ENCODE results near the gene SPPL3.

SPPL3 gene

GRCh38 chr12:120873226-120873625 is 30.9 kb downstream of the SPPL3 start:
- H3K9me3 ChIP-seq (ENCODE audit: control insufficient read depth, insufficient read depth, low read depth, low read length), result no peaks in the 10 kb centered on the region
- H3K36me3 ChIP-seq (ENCODE audit: control insufficient read depth in 2 of 2, insufficient read depth in 1 of 2, low read length in 2 of 2), result no peaks in the 10 kb centered on the region; a peak in 1 of 3 replicates
- POLR2A ChIA-PET, result no interaction called here
- H3K27ac ChIP-seq (ENCODE audit: extremely low read depth, low read depth, low read length), result no peak overlapping the region
- no peak overlapping the region for H3K4me3 ChIP-seq (ENCODE audit: low read depth, low read length)
- CTCF ChIA-PET, result interaction anchor here (0.8 kb wide), 1 partner anchor 75 kb away, joined by 3 read pairs; no protein-coding TSS in a partner anchor
- H3K4me1 ChIP-seq (ENCODE audit: control insufficient read depth, insufficient read depth, low read length), result no peaks in the 10 kb centered on the region
- TF ChIP-seq SCRT2 (tag by site-specific recombination; IDR thresholded peaks at IDR 0.05), result peak; percentile 44; the same call in 1 of the 2 replicates
- no peak for TF ChIP-seq ZBTB8A (tag by site-specific recombination; IDR thresholded peaks at IDR 0.05)
- TF ChIP-seq, protein P1, sequence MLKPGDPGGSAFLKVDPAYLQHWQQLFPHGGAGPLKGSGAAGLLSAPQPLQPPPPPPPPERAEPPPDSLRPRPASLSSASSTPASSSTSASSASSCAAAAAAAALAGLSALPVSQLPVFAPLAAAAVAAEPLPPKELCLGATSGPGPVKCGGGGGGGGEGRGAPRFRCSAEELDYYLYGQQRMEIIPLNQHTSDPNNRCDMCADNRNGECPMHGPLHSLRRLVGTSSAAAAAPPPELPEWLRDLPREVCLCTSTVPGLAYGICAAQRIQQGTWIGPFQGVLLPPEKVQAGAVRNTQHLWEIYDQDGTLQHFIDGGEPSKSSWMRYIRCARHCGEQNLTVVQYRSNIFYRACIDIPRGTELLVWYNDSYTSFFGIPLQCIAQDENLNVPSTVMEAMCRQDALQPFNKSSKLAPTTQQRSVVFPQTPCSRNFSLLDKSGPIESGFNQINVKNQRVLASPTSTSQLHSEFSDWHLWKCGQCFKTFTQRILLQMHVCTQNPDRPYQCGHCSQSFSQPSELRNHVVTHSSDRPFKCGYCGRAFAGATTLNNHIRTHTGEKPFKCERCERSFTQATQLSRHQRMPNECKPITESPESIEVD (tag by site-specific recombination; IDR thresholded peaks at IDR 0.05), result peak; percentile 19; the same call in 1 of the 2 replicates
- TF ChIP-seq KLF16 (tag by site-specific recombination; IDR thresholded peaks at IDR 0.05), result no peak

DNA sequence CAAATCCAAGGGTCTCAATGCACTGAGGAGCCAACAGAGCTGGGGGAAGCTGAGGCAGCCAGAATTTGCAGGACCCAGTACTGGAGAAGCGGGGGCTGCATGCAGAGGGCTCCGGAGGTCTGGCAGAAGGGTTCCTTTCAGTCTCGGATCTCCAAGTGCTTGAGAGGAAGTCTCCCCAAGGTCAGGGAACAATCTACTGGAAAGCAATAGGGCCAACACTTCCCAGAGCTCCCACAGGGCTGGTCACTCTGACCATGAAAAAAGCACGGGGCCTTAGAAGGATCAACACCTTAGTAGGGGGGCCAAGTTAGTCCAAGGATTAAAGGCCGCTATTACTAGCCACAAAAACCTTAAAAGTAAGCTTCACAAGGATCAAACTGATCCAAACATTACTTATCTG is 31.7 kb downstream of the SPPL3 start:
- Histone ChIP-seq H3K4me1 (ENCODE audit: control insufficient read depth, insufficient read depth, low read length) (no peaks in the 10 kb centered on the region), H3K36me3 (ENCODE audit: control insufficient read depth in 2 of 2, insufficient read depth in 1 of 2, low read length in 2 of 2) (peaks cover 0 to 7% of the 10 kb centered on the region in 2 experiments; a peak in 1 of 3 replicates), H3K4me3 (ENCODE audit: low read depth, low read length) (no peak overlapping the region), H3K27ac (ENCODE audit: extremely low read depth, low read depth, low read length) (no peak overlapping the region), H3K9me3 (ENCODE audit: control insufficient read depth, insufficient read depth, low read depth, low read length) (no peaks in the 10 kb centered on the region)
- TF ChIP-seq GFI1B (tag by site-specific recombination; IDR thresholded peaks at IDR 0.05) (no peak), ZNF391 (tag by site-specific recombination; IDR thresholded peaks at IDR 0.05; ENCODE audit: borderline replicate concordance, low read depth) (no peak), ZNF621 (tag by site-specific recombination; IDR thresholded peaks at IDR 0.05) (no peak), ZNF221 (tag by site-specific recombination; IDR thresholded peaks at IDR 0.05; ENCODE audit: borderline replicate concordance) (no peak), ZBTB6 (tag by site-specific recombination; IDR thresholded peaks at IDR 0.05) (no peak), ZBTB20 (tag by site-specific recombination; IDR thresholded peaks at IDR 0.05) (no peak), ZSCAN4 (tag by site-specific recombination; IDR thresholded peaks at IDR 0.05) (no peak), ZNF10 (tag by site-specific recombination; IDR thresholded peaks at IDR 0.05) (no peak), YY1 (tag by site-specific recombination; IDR thresholded peaks at IDR 0.05) (no peak), ZNF785 (tag by site-specific recombination; IDR thresholded peaks at IDR 0.05) (no peak), ZNF362 (tag by site-specific recombination; IDR thresholded peaks at IDR 0.05) (no peak), ZNF223 (tag by site-specific recombination; IDR thresholded peaks at IDR 0.05) (no peak), OVOL3 (tag by site-specific recombination; IDR thresholded peaks at IDR 0.05) (no peak)
- TF ChIP-seq, protein P2, sequence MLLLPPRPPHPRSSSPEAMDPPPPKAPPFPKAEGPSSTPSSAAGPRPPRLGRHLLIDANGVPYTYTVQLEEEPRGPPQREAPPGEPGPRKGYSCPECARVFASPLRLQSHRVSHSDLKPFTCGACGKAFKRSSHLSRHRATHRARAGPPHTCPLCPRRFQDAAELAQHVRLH (tag by site-specific recombination; IDR thresholded peaks at IDR 0.05), result no peak
- ChIA-PET CTCF (interaction anchor here (1.4 kb wide), 1 partner anchor 16 kb away, joined by 4 read pairs; no protein-coding TSS in a partner anchor), POLR2A (no interaction called here)

Measured in HEK293 (cell line).